ENCODE measurements around the gene IQCE. TPM values are rescaled to one million over a fixed set of nuclear protein-coding genes. Genes with fewer than 3 reads are reported as not detected.

IQCE gene
- total and polyA plus RNA-seq, 2 experiments from 2014 or later, result 18.0 to 41.4 TPM

- no peak for DNase-seq (ENCODE audit: low read depth in 1 of 2, low spot score in 1 of 2)
- Histone ChIP-seq H3K27ac (no peak overlapping the region), H3K4me1 (ENCODE audit: low read depth) (no peaks in the 10 kb centered on the region), H3K9me3 (ENCODE audit: low read depth) (no peaks in the 10 kb centered on the region), H3K27me3 (no peaks in the 10 kb centered on the region), H3K36me3 (peaks cover 15% of the 10 kb centered on the region), H3K4me3 (no peak overlapping the region)
- TF ChIP-seq, protein P1, sequence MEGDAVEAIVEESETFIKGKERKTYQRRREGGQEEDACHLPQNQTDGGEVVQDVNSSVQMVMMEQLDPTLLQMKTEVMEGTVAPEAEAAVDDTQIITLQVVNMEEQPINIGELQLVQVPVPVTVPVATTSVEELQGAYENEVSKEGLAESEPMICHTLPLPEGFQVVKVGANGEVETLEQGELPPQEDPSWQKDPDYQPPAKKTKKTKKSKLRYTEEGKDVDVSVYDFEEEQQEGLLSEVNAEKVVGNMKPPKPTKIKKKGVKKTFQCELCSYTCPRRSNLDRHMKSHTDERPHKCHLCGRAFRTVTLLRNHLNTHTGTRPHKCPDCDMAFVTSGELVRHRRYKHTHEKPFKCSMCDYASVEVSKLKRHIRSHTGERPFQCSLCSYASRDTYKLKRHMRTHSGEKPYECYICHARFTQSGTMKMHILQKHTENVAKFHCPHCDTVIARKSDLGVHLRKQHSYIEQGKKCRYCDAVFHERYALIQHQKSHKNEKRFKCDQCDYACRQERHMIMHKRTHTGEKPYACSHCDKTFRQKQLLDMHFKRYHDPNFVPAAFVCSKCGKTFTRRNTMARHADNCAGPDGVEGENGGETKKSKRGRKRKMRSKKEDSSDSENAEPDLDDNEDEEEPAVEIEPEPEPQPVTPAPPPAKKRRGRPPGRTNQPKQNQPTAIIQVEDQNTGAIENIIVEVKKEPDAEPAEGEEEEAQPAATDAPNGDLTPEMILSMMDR (IDR thresholded peaks at IDR 0.05; ENCODE audit: low read depth, low read length), result no peak
Measured at GRCh38 chr7:2592375-2592865, 33.6 kb downstream of the IQCE start.

GRCh38 chr7:2593036-2593727, 34.4 kb downstream of the IQCE start:
- DNase-seq (ENCODE audit: low read depth in 1 of 2, low spot score in 1 of 2), result no peak
- Histone ChIP-seq H3K36me3 (peaks cover 15% of the 10 kb centered on the region), H3K9me3 (ENCODE audit: low read depth) (no peaks in the 10 kb centered on the region), H3K27ac (no peak overlapping the region), H3K27me3 (no peaks in the 10 kb centered on the region), H3K4me1 (ENCODE audit: low read depth) (no peaks in the 10 kb centered on the region), H3K4me3 (no peak overlapping the region)
- TF ChIP-seq, protein P1 (IDR thresholded peaks at IDR 0.05; ENCODE audit: low read depth, low read length), result no peak

DNA sequence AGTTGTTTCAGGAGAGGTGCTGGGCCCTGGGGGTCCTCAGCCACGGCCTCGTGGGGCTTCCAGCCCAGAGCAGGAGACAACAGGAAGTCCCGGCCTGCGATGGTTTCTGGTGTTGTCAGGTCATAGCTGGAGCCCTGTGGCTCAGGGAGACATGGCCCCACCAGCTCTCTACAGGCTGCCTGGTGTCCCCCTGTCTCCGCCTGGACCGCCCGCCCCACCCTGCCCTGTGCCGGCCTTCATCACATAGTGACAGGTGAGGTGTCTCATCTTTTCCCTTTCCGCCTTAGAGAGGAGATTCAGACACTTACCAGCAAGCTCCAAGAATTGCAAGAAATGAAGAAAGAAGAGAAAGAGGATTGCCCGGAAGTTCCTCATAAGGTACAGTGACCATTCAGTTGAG, 35.8 kb downstream of the IQCE start:
- H3K9me3 ChIP-seq (ENCODE audit: low read depth), result no peaks in the 10 kb centered on the region
- TF ChIP-seq, protein P1 (IDR thresholded peaks at IDR 0.05; ENCODE audit: low read depth, low read length), result no peak
- H3K4me1 ChIP-seq (ENCODE audit: low read depth), result no peaks in the 10 kb centered on the region
- DNase-seq (ENCODE audit: low read depth in 1 of 2, low spot score in 1 of 2), result no peak
- no peak overlapping the region for H3K27ac ChIP-seq
- H3K36me3 ChIP-seq, result peaks cover 18% of the 10 kb centered on the region
- H3K4me3 ChIP-seq, result no peak overlapping the region
- no peaks in the 10 kb centered on the region for H3K27me3 ChIP-seq

GRCh38 chr7:2595258-2595860, 36.6 kb downstream of the IQCE start:
- DNase-seq (ENCODE audit: low read depth in 1 of 2, low spot score in 1 of 2), result no peak
- no peaks in the 10 kb centered on the region for H3K9me3 ChIP-seq (ENCODE audit: low read depth)
- no peak overlapping the region for H3K4me3 ChIP-seq
- no peaks in the 10 kb centered on the region for H3K27me3 ChIP-seq
- peaks cover 17% of the 10 kb centered on the region for H3K36me3 ChIP-seq
- H3K27ac ChIP-seq, result no peak overlapping the region
- TF ChIP-seq, protein P1 (IDR thresholded peaks at IDR 0.05; ENCODE audit: low read depth, low read length), result no peak
- no peaks in the 10 kb centered on the region for H3K4me1 ChIP-seq (ENCODE audit: low read depth)

DNA sequence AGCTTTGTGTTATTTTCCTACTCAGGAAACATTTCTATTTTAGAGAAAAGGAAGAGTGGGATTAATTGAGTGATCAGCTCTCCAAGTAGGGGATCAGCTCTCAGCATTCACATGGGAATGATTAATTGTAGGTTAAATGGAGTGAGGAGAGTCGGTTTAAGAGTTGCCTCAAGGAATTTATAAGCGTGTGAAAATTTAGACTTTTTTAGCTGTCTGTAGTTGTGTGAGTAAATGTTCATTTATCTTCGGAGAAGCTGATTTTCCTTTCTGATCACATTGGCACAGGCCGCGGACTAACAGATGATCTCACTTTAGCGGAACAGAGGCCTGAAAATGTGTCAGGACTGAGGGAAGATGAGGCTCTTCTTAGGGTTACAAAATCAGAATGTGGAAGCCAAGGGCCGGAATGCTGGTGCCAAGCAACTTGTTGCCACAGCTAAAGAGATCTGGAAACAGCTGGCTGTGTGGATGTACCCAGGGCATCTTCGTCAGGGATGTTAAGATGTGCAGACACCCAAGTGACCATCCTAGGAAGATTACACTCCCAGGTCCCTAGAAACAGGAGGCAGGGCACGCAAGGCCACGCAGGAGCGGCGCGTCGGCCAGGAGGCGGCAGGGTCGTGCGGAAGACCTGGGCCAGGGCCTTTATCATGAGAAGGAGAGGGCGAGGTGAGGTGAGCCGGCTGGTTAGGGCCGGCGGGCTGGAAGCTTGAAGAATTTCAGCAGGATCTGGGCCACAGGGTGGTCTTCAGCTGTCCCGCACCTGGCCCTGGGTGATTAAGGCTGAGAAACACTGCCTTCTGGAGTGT, 37.9 kb downstream of the IQCE start:
- Histone ChIP-seq H3K27ac (no peak overlapping the region), H3K4me1 (ENCODE audit: low read depth) (no peaks in the 10 kb centered on the region), H3K9me3 (ENCODE audit: low read depth) (no peaks in the 10 kb centered on the region), H3K36me3 (peaks cover 17% of the 10 kb centered on the region), H3K4me3 (no peak overlapping the region), H3K27me3 (no peaks in the 10 kb centered on the region)
- DNase-seq (ENCODE audit: low read depth in 1 of 2, low spot score in 1 of 2), result no peak
- TF ChIP-seq, protein P1 (IDR thresholded peaks at IDR 0.05; ENCODE audit: low read depth, low read length), result no peak

All from cardiac muscle cell (in vitro differentiated cells and primary cell).